Activated CD4-positive, alpha-beta T cell treated with anti-CD3 and anti-CD28 coated beads, Interleukin-2, amount 10 ng/mL, durations not matched to agents 24 days and 14 days (primary cell): ENCODE results near the gene PDE1C. TPM values are rescaled to one million over a fixed set of nuclear protein-coding genes. Genes with fewer than 3 reads are reported as not detected.

ENCODE experiments used
- DNase-seq: peaks from one replicate; pipeline ENCODE4 v3.0.0; 2022
- H3K27ac Mint-ChIP-seq: one replicate; pipeline ENCODE4 v1.8.0; 2022; ENCODE audit warnings: mild to moderate bottlenecking, mixed read lengths
- H3K27me3 Mint-ChIP-seq: one replicate; pipeline ENCODE4 v1.8.0; 2022; ENCODE audit warnings: mixed read lengths
- H3K36me3 Mint-ChIP-seq: one replicate; pipeline ENCODE4 v1.8.0; 2022; ENCODE audit warnings: low read depth, mild to moderate bottlenecking, mixed read lengths
- H3K4me1 Mint-ChIP-seq: one replicate; pipeline ENCODE4 v1.8.0; 2021; ENCODE audit warnings: mixed read lengths
- H3K4me3 Mint-ChIP-seq: one replicate; pipeline ENCODE4 v1.8.0; 2022; ENCODE audit warnings: mild to moderate bottlenecking, moderate library complexity, mixed read lengths
- H3K9me3 Mint-ChIP-seq: one replicate; pipeline ENCODE4 v1.8.0; 2021; ENCODE audit warnings: mixed read lengths
- intact Hi-C: fragments of 100-400 bp; cut with micrococcal nuclease; formaldehyde crosslinking; loops from one replicate; pipeline ENCODE4 v1.15.1; 2023
- total RNA-seq: library from RNA; stranded (reverse); gene quantifications from 2 replicates; pipeline ENCODE4 v1.2.3, GENCODE V29; 2022

PDE1C gene
- total RNA-seq, 1 donor from 2014 or later: not detected

- no peak for DNase-seq
- no peaks in the 10 kb centered on the region for H3K27me3 Mint-ChIP-seq
Observed at GRCh38 chr7:31767686-31768358, 302.4 kb downstream of the PDE1C start.

GRCh38 chr7:31764462-31764861 lies 305.7 kb downstream of the PDE1C start:
- no peaks in the 10 kb centered on the region for H3K36me3 Mint-ChIP-seq
- H3K4me3 Mint-ChIP-seq: no peak overlapping the region
- no peaks in the 10 kb centered on the region for H3K9me3 Mint-ChIP-seq
- H3K27ac Mint-ChIP-seq: no peak overlapping the region
- intact Hi-C loops: no loop called here
- H3K4me1 Mint-ChIP-seq: no peaks in the 10 kb centered on the region
- no peak for DNase-seq
- H3K27me3 Mint-ChIP-seq: no peaks in the 10 kb centered on the region

More at GRCh38 chr7:31767686-31768358, 302.4 kb downstream of the PDE1C start:
- Mint-ChIP-seq H3K27ac (no peak overlapping the region), H3K36me3 (no peaks in the 10 kb centered on the region), H3K4me3 (no peak overlapping the region), H3K4me1 (no peaks in the 10 kb centered on the region), H3K9me3 (no peaks in the 10 kb centered on the region)
- intact Hi-C loops: no loop called here

- Mint-ChIP-seq H3K4me3 (no peak overlapping the region), H3K36me3 (no peaks in the 10 kb centered on the region), H3K4me1 (no peaks in the 10 kb centered on the region), H3K9me3 (no peaks in the 10 kb centered on the region), H3K27me3 (no peaks in the 10 kb centered on the region), H3K27ac (no peak overlapping the region)
- intact Hi-C loops: no loop called here
- DNase-seq: no peak
Observed at GRCh38 chr7:31763548-31763947, 306.7 kb downstream of the PDE1C start.

GRCh38 chr7:31761646-31762045 lies 308.6 kb downstream of the PDE1C start:
- no peaks in the 10 kb centered on the region for H3K36me3 Mint-ChIP-seq
- no peak for DNase-seq
- no peaks in the 10 kb centered on the region for H3K27me3 Mint-ChIP-seq
- peaks cover 7% of the 10 kb centered on the region for H3K9me3 Mint-ChIP-seq
- intact Hi-C loops: no loop called here
- no peaks in the 10 kb centered on the region for H3K4me1 Mint-ChIP-seq
- H3K27ac Mint-ChIP-seq: no peak overlapping the region
- H3K4me3 Mint-ChIP-seq: no peak overlapping the region

- Mint-ChIP-seq H3K9me3 (peaks cover 7% of the 10 kb centered on the region), H3K27ac (no peak overlapping the region), H3K4me3 (no peak overlapping the region), H3K27me3 (no peaks in the 10 kb centered on the region), H3K36me3 (no peaks in the 10 kb centered on the region), H3K4me1 (no peaks in the 10 kb centered on the region)
- DNase-seq: no peak
- intact Hi-C loops: no loop called here
Observed at GRCh38 chr7:31758755-31759154, 311.5 kb downstream of the PDE1C start.

- peaks cover under 1% of the 10 kb centered on the region for H3K9me3 Mint-ChIP-seq
- H3K36me3 Mint-ChIP-seq: no peaks in the 10 kb centered on the region
- H3K4me1 Mint-ChIP-seq: no peaks in the 10 kb centered on the region
- intact Hi-C loops: no loop called here
- H3K27ac Mint-ChIP-seq: no peak overlapping the region
- H3K27me3 Mint-ChIP-seq: no peaks in the 10 kb centered on the region
- H3K4me3 Mint-ChIP-seq: no peak overlapping the region
- DNase-seq: no peak
Observed at GRCh38 chr7:31751726-31752125, 318.5 kb downstream of the PDE1C start.

- DNase-seq: no peak
- Mint-ChIP-seq H3K9me3 (no peaks in the 10 kb centered on the region), H3K4me1 (no peaks in the 10 kb centered on the region), H3K4me3 (no peak overlapping the region), H3K27me3 (no peaks in the 10 kb centered on the region), H3K36me3 (no peaks in the 10 kb centered on the region), H3K27ac (no peak overlapping the region)
- intact Hi-C loops: no loop called here
Observed at GRCh38 chr7:31748084-31748483, 322.1 kb downstream of the PDE1C start.

- DNase-seq: no peak
- H3K36me3 Mint-ChIP-seq: no peaks in the 10 kb centered on the region
- no peak overlapping the region for H3K4me3 Mint-ChIP-seq
- H3K4me1 Mint-ChIP-seq: no peaks in the 10 kb centered on the region
- no peaks in the 10 kb centered on the region for H3K27me3 Mint-ChIP-seq
- no peak overlapping the region for H3K27ac Mint-ChIP-seq
- H3K9me3 Mint-ChIP-seq: no peaks in the 10 kb centered on the region
- intact Hi-C loops: no loop called here
Observed at GRCh38 chr7:31747553-31747952, 322.7 kb downstream of the PDE1C start.

GRCh38 chr7:31744294-31744874 lies 325.8 kb downstream of the PDE1C start:
- intact Hi-C loops: no loop called here
- H3K9me3 Mint-ChIP-seq: no peaks in the 10 kb centered on the region
- DNase-seq: peak; percentile 81
- H3K4me1 Mint-ChIP-seq: no peaks in the 10 kb centered on the region
- no peak overlapping the region for H3K4me3 Mint-ChIP-seq
- H3K36me3 Mint-ChIP-seq: no peaks in the 10 kb centered on the region
- H3K27me3 Mint-ChIP-seq: no peaks in the 10 kb centered on the region
- H3K27ac Mint-ChIP-seq: no peak overlapping the region

GRCh38 chr7:31741852-31742251 lies 328.4 kb downstream of the PDE1C start:
- H3K27me3 Mint-ChIP-seq: no peaks in the 10 kb centered on the region
- H3K9me3 Mint-ChIP-seq: no peaks in the 10 kb centered on the region
- no peaks in the 10 kb centered on the region for H3K4me1 Mint-ChIP-seq
- no peak overlapping the region for H3K4me3 Mint-ChIP-seq
- H3K27ac Mint-ChIP-seq: no peak overlapping the region
- DNase-seq: no peak
- intact Hi-C loops: no loop called here
- no peaks in the 10 kb centered on the region for H3K36me3 Mint-ChIP-seq

GRCh38 chr7:31735991-31736982 lies 333.9 kb downstream of the PDE1C start:
- Mint-ChIP-seq H3K36me3 (no peaks in the 10 kb centered on the region), H3K4me3 (no peak overlapping the region), H3K9me3 (no peaks in the 10 kb centered on the region), H3K4me1 (no peaks in the 10 kb centered on the region), H3K27me3 (no peaks in the 10 kb centered on the region), H3K27ac (no peak overlapping the region)
- peak; percentile 67 for DNase-seq
- intact Hi-C loops: loop anchor here (10.0 kb wide), 1 partner anchor 601 kb away; no protein-coding TSS in a partner anchor

- H3K9me3 Mint-ChIP-seq: no peaks in the 10 kb centered on the region
- no peak for DNase-seq
- no peaks in the 10 kb centered on the region for H3K36me3 Mint-ChIP-seq
- no peaks in the 10 kb centered on the region for H3K4me1 Mint-ChIP-seq
- intact Hi-C loops: loop anchor here (10.0 kb wide), 1 partner anchor 600 kb away; no protein-coding TSS in a partner anchor
- no peaks in the 10 kb centered on the region for H3K27me3 Mint-ChIP-seq
- no peak overlapping the region for H3K4me3 Mint-ChIP-seq
- no peak overlapping the region for H3K27ac Mint-ChIP-seq
Observed at GRCh38 chr7:31734456-31734855, 335.8 kb downstream of the PDE1C start.

GRCh38 chr7:31729195-31729804 lies 340.9 kb downstream of the PDE1C start:
- Mint-ChIP-seq H3K9me3 (no peaks in the 10 kb centered on the region), H3K4me1 (no peaks in the 10 kb centered on the region), H3K27ac (no peak overlapping the region), H3K4me3 (no peak overlapping the region), H3K27me3 (no peaks in the 10 kb centered on the region), H3K36me3 (no peaks in the 10 kb centered on the region)
- DNase-seq: no peak
- intact Hi-C loops: no loop called here
